NCI-H460 (cell line): ENCODE data around the gene PROSER2. TPM values are rescaled to one million over a fixed set of nuclear protein-coding genes. Genes with fewer than 3 reads are reported as not detected.

Experiments used
- DNase-seq: peaks from one replicate; pipeline ENCODE4 v3.0.0-alpha.2; 2016; ENCODE audit warnings: low read depth; ENCODE audit errors: extremely low read depth
- total RNA-seq: library from RNA; depleted of rRNA; stranded (reverse); fragments of >200 nt; shearing (Covaris generic); gene quantifications from 2 replicates; pipeline ENCODE4 v1.2.3, GENCODE V29; 2014; rRNA removed

Gene PROSER2
- total RNA-seq, 1 experiment from 2014 or later: 7.2 TPM

GRCh38 chr10:11898372-11899066 lies 75.4 kb downstream of the PROSER2 start:
- no peak for DNase-seq

GRCh38 chr10:11899067-11899876 lies 76.1 kb downstream of the PROSER2 start:
- DNase-seq: no peak

GRCh38 chr10:11901036-11901301 lies 77.8 kb downstream of the PROSER2 start:
- no peak for DNase-seq

GRCh38 chr10:11901454-11901832 lies 78.3 kb downstream of the PROSER2 start:
- no peak for DNase-seq

- no peak for DNase-seq
Observed at GRCh38 chr10:11901833-11902475, 78.8 kb downstream of the PROSER2 start.

GRCh38 chr10:11902646-11903045 lies 79.5 kb downstream of the PROSER2 start:
- no peak for DNase-seq

- DNase-seq: no peak
Observed at GRCh38 chr10:11906714-11907113, 83.6 kb downstream of the PROSER2 start.

GRCh38 chr10:11907914-11908313 lies 84.8 kb downstream of the PROSER2 start:
- DNase-seq: no peak

- no peak for DNase-seq
Observed at GRCh38 chr10:11908536-11908935, 85.4 kb downstream of the PROSER2 start.

GRCh38 chr10:11908991-11909390 lies 85.8 kb downstream of the PROSER2 start:
- no peak for DNase-seq

GRCh38 chr10:11909618-11910017 lies 86.5 kb downstream of the PROSER2 start:
- DNase-seq: no peak

- DNase-seq: no peak
Observed at GRCh38 chr10:11910102-11910501, 86.9 kb downstream of the PROSER2 start.

- no peak for DNase-seq
Observed at GRCh38 chr10:11913079-11913641, 90.0 kb downstream of the PROSER2 start.

GRCh38 chr10:11918384-11918783 lies 95.2 kb downstream of the PROSER2 start:
- DNase-seq: no peak

- no peak for DNase-seq
Observed at GRCh38 chr10:11919271-11919670, 96.1 kb downstream of the PROSER2 start.

Other genes with a start within 250 kb of the PROSER2 start
- gene USP6NL, start 211.7 kb upstream of the PROSER2 start, total RNA-seq: 13.1 and 13.9 TPM in 2 replicates
- 15.7 and 20.1 TPM in 2 replicates for gene ECHDC3, start 81.0 kb upstream of the PROSER2 start, total RNA-seq
- gene UPF2, start 219.5 kb downstream of the PROSER2 start, total RNA-seq: 8.8 and 9.7 TPM in 2 replicates
- gene DHTKD1, start 245.6 kb downstream of the PROSER2 start, total RNA-seq: 10.0 and 10.1 TPM in 2 replicates